Gastroesophageal sphincter (tissue), 3 donors: Measurements from ENCODE around the gene TMSB10.

Source experiments
- CTCF ChIP-seq, 4 experiments: fragments of 200-600 bp in 2 of 4; fragments of 450-650 bp in 2 of 4; sonication (generic) in 1 of 4; IDR thresholded peaks; one replicate each; pipeline ENCODE4 v1.5.1; 2017 to 2019; ENCODE audit warnings: antibody characterized with exemption in 4 of 4, mild to moderate bottlenecking in 2 of 4, moderate library complexity in 2 of 4
- POLR2A ChIP-seq, 2 donors: fragments of 450-650 bp; IDR thresholded peaks; one replicate each; pipeline ENCODE4 v1.6.1; 2017; ENCODE audit warnings: antibody characterized with exemption in 2 of 2, mild to moderate bottlenecking in 2 of 2, moderate library complexity in 1 of 2
- POLR2AphosphoS5 ChIP-seq: sonication (generic); formaldehyde crosslinking; IDR thresholded peaks from one replicate; pipeline ENCODE4 v1.6.1; 2017; ENCODE audit warnings: antibody characterized with exemption

- TF ChIP-seq CTCF (IDR thresholded peaks at IDR 0.05) = no peak
- TF ChIP-seq POLR2AphosphoS5 = no peak
- no peak for TF ChIP-seq POLR2A (IDR thresholded peaks at IDR 0.05)
Measured at GRCh38 chr2:84875213-84875560, 30.3 kb upstream of the TMSB10 start.
